GM11168 (cell line): ENCODE results near the gene KIAA0040.

Experiments used
- in situ Hi-C: fragments of 300-500 bp; cut with MboI; formaldehyde crosslinking; loops from one replicate; pipeline ENCODE4 v1.12.0; 2022; ENCODE audit warnings: low sequenced_read_pairs; ENCODE audit not compliant: unreplicated experiment

Gene KIAA0040

DNA sequence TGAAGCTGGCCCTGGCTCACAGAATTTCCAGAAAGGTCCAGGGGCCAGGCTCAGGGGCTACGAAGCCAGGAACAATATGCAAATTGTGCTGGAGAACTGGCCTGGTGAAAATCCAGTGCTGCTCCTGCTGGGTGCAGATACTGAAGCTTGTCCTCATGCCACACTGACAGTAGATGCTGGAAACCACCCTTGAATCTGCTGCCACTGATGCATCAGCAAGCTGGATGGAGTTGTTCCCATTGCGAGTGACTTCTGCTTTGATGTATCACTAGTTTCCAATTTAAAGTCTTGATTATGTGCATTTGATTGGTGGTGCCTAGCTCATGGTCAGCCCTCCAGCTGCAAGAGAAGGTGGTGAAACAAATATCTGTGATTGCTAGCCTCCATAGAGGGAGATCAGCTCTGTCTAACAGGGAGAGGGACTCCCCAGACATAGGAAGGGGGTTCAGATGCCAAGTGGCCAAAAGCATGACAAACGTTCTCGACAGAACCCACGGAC is 11.0 kb upstream of the KIAA0040 start:
- in situ Hi-C loops = no loop called here

DNA sequence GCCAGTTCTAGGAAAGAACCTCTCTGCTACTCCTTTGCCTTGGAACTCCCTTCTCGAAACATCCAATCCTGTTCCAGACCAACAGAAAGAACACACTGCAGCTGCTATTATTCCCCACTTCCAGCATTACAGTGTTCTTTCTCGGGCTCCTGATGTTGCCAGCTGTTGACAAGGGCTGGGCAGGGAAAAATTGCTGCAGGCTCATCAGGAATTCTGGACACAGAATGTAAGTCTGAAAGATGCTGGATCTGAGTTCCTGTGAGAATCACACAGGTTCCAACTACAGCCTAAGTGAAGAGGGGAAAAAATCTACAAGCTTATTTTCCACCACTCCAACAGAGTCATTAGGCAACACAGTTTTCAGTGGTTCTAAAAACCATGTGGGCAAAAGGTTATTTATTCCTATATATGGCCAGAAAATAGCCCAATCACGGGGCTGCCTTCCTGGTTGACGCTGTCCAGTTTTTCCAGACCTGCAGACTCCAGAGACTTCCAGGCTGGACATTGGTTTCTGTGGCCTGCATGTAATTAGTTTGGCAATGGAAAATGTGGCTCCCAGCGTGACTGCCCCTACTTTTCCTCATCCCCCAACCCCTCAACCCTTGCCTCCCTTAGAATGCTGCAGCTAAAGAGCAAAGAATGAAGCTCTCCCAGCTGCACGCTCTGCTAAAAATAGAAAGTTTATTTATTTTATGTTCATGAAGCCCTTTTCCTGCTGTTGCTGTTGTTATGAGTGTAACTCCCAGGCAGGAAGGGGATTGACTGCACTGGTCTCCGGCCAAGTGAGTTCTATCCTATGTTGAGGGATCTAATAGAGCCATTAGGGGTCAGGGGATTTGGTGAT is 8.3 kb upstream of the KIAA0040 start:
- in situ Hi-C loops = no loop called here

DNA sequence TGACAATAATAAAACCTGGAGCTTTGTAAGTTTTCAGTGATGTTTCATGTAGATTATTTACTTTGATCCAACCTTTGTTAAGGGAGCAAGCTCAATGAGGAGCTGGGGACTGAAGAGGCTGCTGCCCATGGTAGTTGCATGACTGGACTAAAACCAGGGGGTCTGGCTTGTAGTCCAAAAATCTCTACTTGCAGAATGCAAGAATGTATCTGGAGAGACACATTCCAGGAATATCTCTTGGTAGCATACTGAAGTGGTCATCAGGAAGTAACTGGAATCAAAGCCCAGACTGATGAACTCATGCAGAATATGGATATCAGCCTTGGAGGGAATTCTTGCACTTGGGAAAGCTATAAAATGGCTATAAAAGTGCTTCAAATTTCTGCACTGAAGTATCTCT is 5.8 kb upstream of the KIAA0040 start:
- in situ Hi-C loops = no loop called here

DNA sequence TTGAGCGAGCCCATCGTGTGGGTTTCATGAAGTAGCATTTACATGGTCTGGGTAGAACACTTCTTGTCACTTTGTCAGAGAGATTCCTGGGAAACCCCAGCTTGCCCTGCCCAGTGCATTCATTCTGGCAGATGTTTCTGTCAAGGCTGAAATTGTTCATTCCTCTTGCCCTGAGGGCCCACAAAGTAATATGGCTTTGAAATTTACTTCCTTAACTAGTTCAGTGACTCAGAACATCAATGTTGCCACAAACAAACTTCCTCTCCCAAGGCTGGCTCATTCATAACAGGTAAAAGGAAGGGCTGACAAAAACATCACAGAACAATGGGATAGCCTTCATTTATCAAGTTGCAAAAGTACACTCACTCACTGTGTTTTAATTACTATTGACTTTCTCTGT is 5.0 kb upstream of the KIAA0040 start:
- in situ Hi-C loops = no loop called here

DNA sequence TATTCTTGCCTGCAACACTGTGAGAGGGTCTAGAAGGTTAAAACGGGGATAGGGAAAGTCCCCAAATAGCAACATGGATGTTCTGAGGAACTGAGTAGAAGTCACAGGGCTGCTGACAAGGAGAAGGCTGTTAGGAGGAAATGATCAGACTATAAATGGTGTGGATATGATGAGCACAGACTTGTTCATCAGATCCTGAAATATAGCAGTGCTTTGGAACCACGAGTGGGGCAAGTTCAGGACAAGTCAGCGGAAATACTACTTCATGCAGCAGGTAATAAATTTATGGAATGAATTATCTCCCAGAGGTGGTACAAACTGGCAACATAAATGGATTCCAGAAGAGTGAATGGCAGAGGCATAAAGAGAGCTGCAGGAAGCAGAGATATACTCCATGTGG is 3.2 kb upstream of the KIAA0040 start:
- in situ Hi-C loops = no loop called here

DNA sequence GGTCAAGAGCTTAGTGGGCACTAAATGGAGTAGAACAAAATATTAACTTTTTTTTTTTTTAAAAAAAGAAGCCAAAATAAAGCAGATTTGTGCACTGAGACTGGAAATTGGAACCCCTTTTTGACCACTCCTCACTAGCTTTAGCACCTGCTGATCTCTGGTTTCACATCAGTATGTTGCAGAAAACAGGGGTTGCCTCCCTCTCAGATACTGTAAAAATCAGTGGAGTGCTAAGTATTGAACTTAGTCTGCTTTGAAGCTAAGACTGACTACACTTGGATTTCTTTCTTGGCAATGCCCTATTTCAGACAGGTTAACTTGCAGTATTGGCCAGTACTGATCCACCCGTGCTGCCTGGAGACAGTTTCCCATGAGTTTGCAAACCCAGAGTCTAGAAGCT is 2.7 kb upstream of the KIAA0040 start:
- in situ Hi-C loops = no loop called here

DNA sequence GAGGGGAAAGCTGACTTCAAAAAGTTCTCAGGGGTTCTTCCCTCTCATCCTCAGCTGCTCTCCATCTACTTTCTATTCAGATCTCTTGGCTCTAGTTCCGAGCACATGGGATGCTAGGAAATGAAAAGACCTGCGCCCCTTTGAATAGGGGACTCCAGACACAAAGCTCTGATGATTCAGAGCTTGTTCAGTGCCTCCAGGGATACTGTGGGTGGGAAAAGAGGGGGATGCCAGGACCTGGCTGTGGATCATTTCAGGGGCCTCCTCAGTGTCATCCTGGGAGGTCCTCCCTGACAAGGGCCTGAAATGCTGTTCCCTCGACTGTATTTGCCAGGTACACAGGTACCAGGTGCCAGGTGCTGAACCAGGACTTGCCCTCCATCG is 943 bp upstream of the KIAA0040 start:
- in situ Hi-C loops = no loop called here

DNA sequence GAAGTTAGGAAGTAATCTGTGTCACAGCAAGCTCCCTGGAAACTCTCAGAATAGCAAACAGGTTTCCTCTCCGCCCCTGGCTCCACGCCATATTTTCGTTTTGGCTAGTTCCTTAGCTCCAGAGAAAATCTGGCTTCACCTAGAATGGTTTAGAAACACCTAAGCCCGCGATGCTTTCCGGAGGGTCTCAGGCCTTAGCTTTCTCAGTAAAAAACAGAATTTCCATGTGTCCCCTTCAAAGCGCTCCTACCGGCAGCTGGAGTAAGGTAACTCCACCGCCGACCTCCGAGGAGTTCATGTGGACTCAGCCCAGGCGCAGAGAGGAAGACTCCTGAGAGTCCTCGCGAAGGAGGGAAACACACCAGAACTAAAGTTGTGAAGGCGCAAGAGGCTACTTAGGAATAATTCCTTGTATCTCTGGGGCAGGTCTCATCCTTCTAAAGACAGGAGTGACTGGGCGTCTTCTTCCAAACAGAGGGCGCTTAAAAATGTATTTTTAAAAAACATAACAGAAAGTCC is 406 bp downstream of the KIAA0040 start:
- in situ Hi-C loops = no loop called here

DNA sequence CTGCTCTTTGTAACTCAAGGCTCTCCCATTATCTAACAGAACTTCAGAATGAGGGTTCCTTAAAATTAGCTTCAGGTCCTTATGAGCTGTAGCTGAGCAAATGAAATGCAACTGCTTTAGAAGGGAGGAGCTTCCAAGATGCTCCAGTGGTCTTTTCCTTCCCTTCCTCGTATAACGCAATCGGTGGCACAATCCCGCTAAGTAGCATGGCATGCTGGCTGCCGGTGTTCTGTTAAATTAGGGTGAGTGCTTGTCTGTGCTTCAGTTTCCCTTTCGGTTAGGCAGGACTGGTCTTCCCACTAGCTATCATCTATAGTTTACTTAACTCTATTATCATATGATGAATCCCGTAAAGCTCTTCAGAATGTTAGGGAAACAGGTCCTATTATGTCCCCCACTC is 917 bp downstream of the KIAA0040 start:
- in situ Hi-C loops = no loop called here

DNA sequence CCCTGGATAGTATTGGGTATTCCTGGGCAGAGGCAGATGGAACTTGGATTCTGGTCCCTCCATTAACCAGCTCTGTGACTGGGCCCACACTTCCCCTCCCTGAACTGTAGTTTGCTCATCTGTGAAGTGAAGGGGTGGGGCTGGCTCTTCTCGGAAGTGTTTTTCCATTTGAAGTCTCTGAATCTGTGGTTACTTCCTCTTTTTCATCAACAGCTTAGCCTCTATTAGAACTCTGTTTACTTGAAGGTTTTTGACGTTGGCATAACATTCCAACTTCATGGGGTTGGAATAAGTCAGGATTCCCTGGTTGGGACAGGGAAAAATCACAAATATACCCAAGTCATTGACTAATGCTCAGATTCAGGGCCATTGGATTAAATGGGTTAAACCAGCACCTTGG is 3.6 kb downstream of the KIAA0040 start:
- in situ Hi-C loops = no loop called here

DNA sequence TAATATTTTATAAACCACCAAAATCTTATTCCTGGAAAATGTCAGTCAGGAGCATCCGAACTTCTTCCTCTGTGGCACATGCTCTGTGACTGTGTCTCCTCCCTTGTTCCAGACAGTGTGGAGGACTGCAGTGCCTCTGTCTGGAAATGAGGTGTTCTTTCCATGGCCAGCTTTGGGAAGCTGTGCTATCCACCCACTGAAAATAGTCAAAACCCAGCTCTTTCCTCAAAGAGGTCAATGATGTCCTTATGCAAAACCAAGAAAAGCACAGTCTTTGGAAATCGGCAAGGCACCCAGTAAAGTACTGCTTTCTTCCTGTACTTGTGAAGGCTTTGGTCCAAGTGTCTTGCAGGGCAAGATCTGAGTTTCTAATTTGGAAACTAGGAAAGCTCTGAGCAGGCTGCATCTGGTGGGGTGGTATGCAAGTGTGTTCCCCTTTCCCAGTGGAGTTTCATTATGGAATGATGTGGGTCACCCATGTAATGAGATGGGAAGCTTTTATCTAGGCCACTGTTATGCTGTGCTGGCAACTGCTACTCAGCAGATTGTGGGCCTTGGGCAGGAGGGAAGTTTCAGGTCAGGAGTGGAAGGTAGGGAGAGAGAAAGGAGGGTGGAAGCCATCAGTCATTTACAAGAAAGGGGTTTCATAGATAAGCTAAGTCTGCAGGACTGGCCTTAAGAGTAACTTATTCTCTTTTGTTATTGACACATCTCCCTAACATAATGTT is 6.0 kb downstream of the KIAA0040 start:
- in situ Hi-C loops = no loop called here

DNA sequence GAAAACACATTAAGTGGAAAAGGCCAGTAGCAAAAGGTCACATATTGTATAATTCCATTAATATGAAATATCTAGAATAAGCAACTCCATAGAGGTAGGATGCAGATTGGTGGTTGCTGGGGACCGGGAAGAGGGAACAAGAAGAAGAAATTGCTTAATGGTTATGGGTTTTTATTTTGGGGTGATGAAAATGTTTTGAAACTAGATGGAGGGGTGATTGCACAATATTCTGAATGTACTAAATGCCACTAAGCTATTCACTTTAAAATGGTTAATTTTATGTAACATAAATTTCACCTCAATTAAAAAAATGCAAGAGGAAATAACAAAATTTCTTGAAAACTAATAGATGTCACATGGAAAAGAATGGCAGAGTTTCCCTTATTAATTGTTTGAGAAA is 6.7 kb downstream of the KIAA0040 start:
- in situ Hi-C loops = no loop called here

DNA sequence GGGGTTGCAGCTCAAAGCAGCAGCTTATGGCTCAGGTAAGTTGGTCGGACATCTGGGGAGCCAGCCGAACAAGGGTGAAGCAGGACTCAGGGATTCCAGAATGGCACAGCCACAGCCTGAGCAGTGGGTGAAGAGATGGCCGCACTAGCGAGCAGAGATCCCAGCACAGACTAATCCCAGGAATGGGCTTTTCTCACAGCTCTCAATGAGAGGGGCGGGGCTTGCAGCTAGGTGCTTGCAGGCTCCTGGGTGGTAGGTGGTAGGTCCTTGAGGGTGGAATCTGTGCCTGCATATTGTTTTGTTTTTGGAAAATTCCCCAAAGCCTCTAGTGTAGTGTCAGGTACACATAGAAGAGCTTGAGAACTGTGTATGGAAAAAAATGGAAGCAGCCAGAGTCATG is 9.0 kb downstream of the KIAA0040 start:
- in situ Hi-C loops = no loop called here

DNA sequence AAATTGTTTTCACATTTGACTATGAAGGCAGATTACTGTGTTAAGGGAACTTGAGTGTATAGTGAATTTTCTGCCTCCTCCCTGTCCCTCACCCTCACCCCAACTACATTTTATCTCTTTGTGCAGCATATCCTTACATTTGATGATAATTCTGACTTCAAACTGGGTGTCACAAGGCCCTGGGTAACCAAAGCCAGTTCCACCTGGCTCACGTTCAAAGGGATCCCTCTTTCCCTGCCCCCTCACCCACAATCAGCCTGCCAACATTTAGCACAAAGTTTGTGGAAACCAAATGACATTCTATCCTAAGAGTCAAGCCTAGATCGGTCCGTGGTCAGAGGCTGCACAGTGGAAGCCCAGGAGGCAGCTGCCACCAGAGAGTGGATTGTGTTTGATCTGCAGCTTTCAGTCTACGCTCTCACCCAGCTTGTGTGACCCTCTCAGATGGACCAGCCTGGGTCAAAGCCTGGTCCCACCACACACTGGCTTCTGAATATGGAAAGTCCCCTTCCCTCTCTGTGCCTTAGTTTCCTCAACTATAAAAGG is 10.3 kb downstream of the KIAA0040 start:
- in situ Hi-C loops = no loop called here

DNA sequence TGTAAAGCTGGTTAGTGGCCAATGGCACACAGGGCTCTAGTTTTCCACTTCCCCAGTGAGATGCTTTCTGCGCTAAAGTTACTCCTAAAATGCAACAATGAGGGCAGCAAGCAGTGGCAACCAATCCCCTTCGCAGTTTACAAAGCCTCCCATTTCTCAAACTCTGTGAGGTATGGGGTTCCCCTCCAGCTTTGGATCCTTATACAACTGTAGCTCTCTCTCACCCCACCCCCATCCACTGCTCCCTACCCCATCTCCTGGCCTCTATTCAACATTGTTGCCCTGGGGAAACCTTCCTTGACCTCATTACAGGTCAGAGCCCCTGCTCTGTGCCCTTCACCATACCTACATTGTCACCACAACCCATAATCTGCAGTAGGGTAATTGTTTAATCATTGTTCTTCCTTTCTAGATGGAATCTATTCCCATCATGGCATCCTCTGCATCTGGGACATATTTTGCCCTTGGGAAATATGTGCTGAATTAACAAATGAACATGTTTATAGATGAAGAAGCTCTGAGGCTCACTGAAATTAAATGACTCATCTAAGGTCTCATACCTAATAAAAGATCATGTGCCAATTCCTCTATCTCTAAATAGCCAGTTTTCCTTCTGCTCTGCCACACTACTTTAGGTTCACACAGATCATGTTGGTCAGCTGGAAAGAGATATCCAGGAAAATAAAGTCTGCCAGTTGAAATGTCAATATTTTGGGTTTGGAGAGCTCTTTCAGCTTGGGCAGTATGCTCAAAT is 12.6 kb downstream of the KIAA0040 start:
- in situ Hi-C loops = no loop called here

DNA sequence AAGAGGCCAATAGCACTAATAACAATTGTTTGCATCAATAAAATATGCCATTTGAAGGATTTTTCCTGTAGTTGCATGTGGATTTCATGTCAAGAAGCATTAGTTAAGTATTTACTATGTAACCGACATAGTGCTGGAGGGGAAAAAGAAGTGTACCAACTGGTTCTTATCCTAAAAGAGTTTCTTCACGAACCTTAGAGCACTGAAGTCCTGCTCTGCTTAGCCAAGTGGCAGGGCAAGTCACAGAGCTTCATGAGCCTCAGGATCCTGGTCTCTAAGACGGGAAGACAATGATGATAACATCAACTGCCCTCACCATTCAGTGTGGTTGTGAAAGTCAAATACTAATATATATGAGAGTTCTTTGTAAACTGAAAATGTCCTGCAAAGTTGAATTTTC is 14.1 kb downstream of the KIAA0040 start:
- in situ Hi-C loops = no loop called here

DNA sequence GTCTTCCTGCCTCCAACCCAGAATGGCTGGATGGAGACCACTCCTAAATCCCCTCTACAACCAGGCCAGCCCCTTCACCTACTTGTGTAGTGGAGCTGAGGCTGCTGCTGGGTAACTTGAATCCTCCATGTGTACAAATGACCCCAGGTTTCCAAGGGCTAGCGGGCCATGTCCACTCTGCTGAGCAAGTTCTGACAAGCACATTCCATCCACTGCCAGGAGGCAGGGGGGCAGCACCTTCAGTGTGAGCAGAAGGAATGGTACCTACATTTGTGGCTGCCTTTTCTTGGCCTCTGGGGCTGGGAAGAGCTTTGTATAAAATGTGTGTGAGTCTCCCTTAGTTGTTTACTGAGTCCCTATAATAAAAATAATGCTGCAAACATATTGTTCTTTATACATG is 14.5 kb downstream of the KIAA0040 start:
- in situ Hi-C loops = no loop called here

DNA sequence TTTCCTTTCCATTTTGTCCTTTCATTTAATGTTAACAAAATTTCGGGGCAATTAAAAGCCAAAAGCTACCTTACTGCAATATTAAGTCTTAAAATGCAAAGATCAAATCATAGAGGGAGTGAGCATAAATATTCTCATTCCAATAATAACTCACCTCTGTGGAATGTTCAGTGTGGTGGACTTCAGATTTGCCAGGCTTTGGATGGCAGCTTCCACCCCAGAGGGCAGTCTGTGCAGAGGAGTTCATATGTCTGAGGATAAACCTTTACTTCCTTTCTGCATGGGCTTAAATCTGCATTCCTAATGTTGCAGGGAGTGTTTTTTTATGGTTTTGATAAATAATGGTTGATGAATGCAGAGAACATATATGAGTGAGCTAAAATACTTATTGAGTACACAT is 16.3 kb downstream of the KIAA0040 start:
- in situ Hi-C loops = no loop called here

DNA sequence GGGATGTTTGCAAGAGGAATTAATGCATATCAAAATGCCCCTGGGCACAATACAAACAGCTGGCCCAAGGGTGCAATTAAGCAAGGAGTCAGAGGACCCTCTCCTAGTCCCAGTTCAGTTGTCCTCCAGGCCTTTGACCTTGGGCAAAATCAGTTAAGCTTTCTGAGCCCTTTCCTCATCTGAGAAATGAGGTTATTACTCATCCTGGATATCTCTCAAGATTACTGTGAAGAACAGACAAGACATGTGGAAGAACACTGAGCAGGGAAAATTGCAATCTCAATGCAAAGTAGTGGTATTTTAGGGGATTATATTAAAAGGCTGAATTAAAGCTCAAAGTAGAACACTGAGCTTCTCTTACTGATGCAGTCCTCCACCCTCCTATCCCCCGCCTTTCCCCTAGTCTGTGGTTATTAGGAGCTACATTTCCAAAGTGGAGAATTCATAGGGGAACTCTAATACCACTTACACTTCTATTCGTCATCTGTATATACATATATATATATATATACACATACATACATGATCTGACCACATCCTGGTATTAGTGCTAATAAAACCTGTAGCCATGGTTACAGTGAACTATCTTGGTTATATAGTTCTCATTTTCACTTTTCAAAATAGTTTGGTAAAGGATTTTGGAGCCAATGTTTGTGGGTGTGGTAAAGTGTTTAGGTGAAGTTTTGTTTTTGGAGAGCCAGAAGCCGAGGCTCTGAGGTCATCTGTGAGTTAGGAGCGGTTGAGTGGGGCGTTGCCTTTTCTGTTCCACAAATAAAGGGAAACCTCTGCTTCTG is 18.1 kb downstream of the KIAA0040 start:
- in situ Hi-C loops = no loop called here

DNA sequence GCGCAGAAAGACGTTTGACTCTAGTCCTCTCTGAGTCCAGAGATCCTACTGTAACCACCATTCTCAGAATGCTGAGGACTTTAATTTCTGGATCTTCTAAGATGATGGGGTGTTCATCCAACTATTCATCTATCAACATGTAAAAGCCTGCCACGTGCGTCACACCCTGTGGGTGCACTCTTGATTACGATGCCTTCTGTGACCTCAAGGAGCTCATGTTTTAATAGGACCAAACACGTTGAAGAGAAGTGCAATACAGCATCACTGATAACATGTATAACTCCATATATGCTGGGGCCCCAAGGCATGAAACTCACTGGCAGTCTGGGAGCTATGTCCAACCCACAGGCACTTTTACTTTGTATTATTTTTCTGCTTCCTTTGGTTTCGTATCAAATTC is 19.0 kb downstream of the KIAA0040 start:
- in situ Hi-C loops = no loop called here
